GM23338 (cell line): ENCODE results near the gene TBPL1. TPM values are rescaled to one million over a fixed set of nuclear protein-coding genes. Genes with fewer than 3 reads are reported as not detected.

ENCODE experiments used
- ATAC-seq: fragments of 200-7000 bp; cut with Tn5 transposase; 3 replicates; pipeline ENCODE4 v1.9.1; 2020
- DNase-seq: peaks from one replicate; pipeline ENCODE4 v3.0.0-alpha.2; 2015; ENCODE audit warnings: low spot score
- H2AFZ ChIP-seq: fragments of 200-600 bp; sonication (generic); 2 replicates; pipeline ENCODE4 v1.8.0; 2016; ENCODE audit warnings: antibody characterized with exemption, mild to moderate bottlenecking, moderate library complexity
- H3F3A ChIP-seq: fragments of 200-600 bp; sonication (generic); replicated peaks from 2 replicates; pipeline ENCODE4 v1.8.0; 2017; ENCODE audit warnings: antibody characterized with exemption, mixed run types, low read depth
- H3K27ac ChIP-seq: fragments of 200-600 bp; sonication (generic); 2 replicates; pipeline ENCODE4 v1.6.1; 2016; ENCODE audit warnings: low read depth
- H3K27me3 ChIP-seq: fragments of 200-600 bp; sonication (generic); 2 replicates; pipeline ENCODE4 v1.8.0; 2016; ENCODE audit warnings: mild to moderate bottlenecking, mixed run types, moderate library complexity; ENCODE audit not compliant: insufficient read depth
- H3K36me3 ChIP-seq: fragments of 200-600 bp; sonication (generic); 2 replicates; pipeline ENCODE4 v1.8.0; 2016; ENCODE audit warnings: mild to moderate bottlenecking; ENCODE audit not compliant: insufficient read depth
- H3K4me1 ChIP-seq: fragments of 200-600 bp; sonication (generic); 2 replicates; pipeline ENCODE4 v1.8.0; 2016; ENCODE audit warnings: mild to moderate bottlenecking, moderate library complexity; ENCODE audit not compliant: insufficient read depth
- H3K4me2 ChIP-seq: fragments of 200-600 bp; sonication (generic); 2 replicates; pipeline ENCODE4 v1.7.1; 2017; ENCODE audit warnings: mixed run types
- H3K4me3 ChIP-seq: fragments of 200-600 bp; sonication (generic); 2 replicates; pipeline ENCODE4 v1.6.1; 2016; ENCODE audit warnings: mixed run types
- H3K79me2 ChIP-seq: fragments of 200-600 bp; sonication (generic); replicated peaks from 2 replicates; pipeline ENCODE4 v1.8.0; 2017; ENCODE audit warnings: mild to moderate bottlenecking; ENCODE audit not compliant: insufficient read depth
- H3K9me2 ChIP-seq: fragments of 200-600 bp; sonication (generic); 2 replicates; pipeline ENCODE4 v1.8.0; 2017; ENCODE audit not compliant: insufficient read depth
- H4K20me1 ChIP-seq: fragments of 200-600 bp; sonication (generic); replicated peaks from 2 replicates; pipeline ENCODE4 v1.8.0; 2017; ENCODE audit warnings: mild to moderate bottlenecking; ENCODE audit not compliant: insufficient read depth
- H3K27ac Mint-ChIP-seq: 2 replicates; pipeline ENCODE4 v1.8.0; 2020; ENCODE audit warnings: inconsistent platforms, mild to moderate bottlenecking, moderate library complexity, mixed read lengths
- H3K27me3 Mint-ChIP-seq: 3 replicates; pipeline ENCODE4 v1.8.0; 2022; ENCODE audit warnings: low read depth, mild to moderate bottlenecking, moderate library complexity, mixed read lengths, inconsistent platforms; ENCODE audit not compliant: insufficient read depth, poor library complexity
- H3K36me3 Mint-ChIP-seq: 3 replicates; pipeline ENCODE4 v1.8.0; 2021; ENCODE audit warnings: low read depth, mild to moderate bottlenecking, inconsistent platforms, moderate library complexity, mixed read lengths
- H3K4me1 Mint-ChIP-seq: 3 replicates; pipeline ENCODE4 v1.8.0; 2020; ENCODE audit warnings: mild to moderate bottlenecking, inconsistent platforms, mixed read lengths
- H3K4me3 Mint-ChIP-seq: 3 replicates; pipeline ENCODE4 v1.8.0; 2021; ENCODE audit warnings: moderate library complexity, mild to moderate bottlenecking, inconsistent platforms, mixed read lengths
- H3K9me3 Mint-ChIP-seq: 3 replicates; pipeline ENCODE4 v1.8.0; 2020; ENCODE audit warnings: moderate library complexity, mild to moderate bottlenecking, inconsistent platforms, mixed read lengths
- CREB1 ChIP-seq: fragments of 250-450 bp; sonication (Bioruptor Pico); IDR thresholded peaks from 2 replicates; pipeline ENCODE4 v1.5.0; 2020; ENCODE audit warnings: low read depth, mild to moderate bottlenecking, moderate library complexity
- CTCF ChIP-seq, 2 experiments: fragments of 200-600 bp in 1 of 2; sonication (generic) in 1 of 2; conservative IDR thresholded peaks; 2 replicates each; pipeline versions ENCODE4 v1.5.1 to v1.6.1; 2016 to 2017; ENCODE audit warnings: antibody characterized with exemption in 2 of 2, low read depth in 2 of 2, mild to moderate bottlenecking in 2 of 2, moderate library complexity in 1 of 2
- ETS1 ChIP-seq: IDR thresholded peaks from 2 replicates; pipeline ENCODE4 v1.6.1; 2016; ENCODE audit warnings: antibody characterized with exemption
- EZH2 ChIP-seq: fragments of 200-600 bp; sonication (generic); IDR thresholded peaks from one replicate; pipeline ENCODE4 v1.8.0; 2017; ENCODE audit warnings: antibody characterized with exemption, mild to moderate bottlenecking, low read depth; ENCODE audit not compliant: unreplicated experiment
- EZH2phosphoT487 ChIP-seq: fragments of 200-600 bp; sonication (generic); IDR thresholded peaks from one replicate; pipeline ENCODE4 v1.8.1; 2018; ENCODE audit warnings: antibody characterized with exemption; ENCODE audit not compliant: unreplicated experiment
- JUNB ChIP-seq: IDR thresholded peaks from one replicate; pipeline ENCODE4 v1.6.1; 2016; ENCODE audit warnings: antibody characterized with exemption; ENCODE audit not compliant: unreplicated experiment
- NANOG ChIP-seq: IDR thresholded peaks from 2 replicates; pipeline ENCODE4 v1.6.1; 2016; ENCODE audit warnings: antibody characterized with exemption, borderline replicate concordance
- POLR2AphosphoS5 ChIP-seq: IDR thresholded peaks from 2 replicates; pipeline ENCODE4 v1.6.1; 2016; ENCODE audit warnings: antibody characterized with exemption, low read depth
- REST ChIP-seq: IDR thresholded peaks from one replicate; pipeline ENCODE4 v1.6.1; 2018; ENCODE audit warnings: antibody characterized with exemption; ENCODE audit not compliant: unreplicated experiment
- STAT1 ChIP-seq: IDR thresholded peaks from one replicate; pipeline ENCODE4 v1.6.1; 2016; ENCODE audit warnings: antibody characterized with exemption; ENCODE audit not compliant: unreplicated experiment
- ZNF114 ChIP-seq: fragments of 250-450 bp; sonication (Bioruptor Pico); IDR thresholded peaks from 2 replicates; pipeline ENCODE4 v1.5.0; 2020; ENCODE audit warnings: mild to moderate bottlenecking, moderate library complexity
- ZNF331 ChIP-seq: fragments of 250-450 bp; sonication (Bioruptor Pico); IDR thresholded peaks from 2 replicates; pipeline ENCODE4 v1.5.0; 2020; ENCODE audit warnings: low read depth, mild to moderate bottlenecking, moderate library complexity
- ZNF462 ChIP-seq: fragments of 250-450 bp; sonication (Bioruptor Pico); IDR thresholded peaks from 2 replicates; pipeline ENCODE4 v1.5.0; 2020; ENCODE audit warnings: mild to moderate bottlenecking, moderate library complexity
- polyA plus RNA-seq: library from polyadenylated mRNA; unstranded; fragments of >200 nt; fragmentation: Nextera tagmentation; extraction: Ambion mirVana; gene quantifications from 2 replicates; pipeline ENCODE4 v1.2.1, GENCODE V29; 2016
- total RNA-seq: library from RNA; depleted of rRNA; stranded (reverse); fragments of >200 nt; shearing (Covaris generic); gene quantifications from 2 replicates; pipeline ENCODE4 v1.2.3, GENCODE V29; 2014

The TBPL1 gene
- total and polyA plus RNA-seq, 2 experiments from 2014 or later: 72.9 to 139 TPM

- Mint-ChIP-seq H3K27ac (no peak overlapping the region), H3K27me3 (peaks cover 11% of the 10 kb centered on the region), H3K36me3 (peaks cover 14% of the 10 kb centered on the region), H3K4me1 (peaks cover 31% of the 10 kb centered on the region), H3K9me3 (no peaks in the 10 kb centered on the region; the same call in 2 of the 3 replicates), H3K4me3 (no peak overlapping the region)
- Histone ChIP-seq H3K27me3 (no peaks in the 10 kb centered on the region), H4K20me1 (no peaks in the 10 kb centered on the region), H3K36me3 (no peaks in the 10 kb centered on the region), H3K4me3 (no peak overlapping the region), H2AFZ (no peak overlapping the region), H3K4me1 (peaks cover 12% of the 10 kb centered on the region), H3K9me2 (no peaks in the 10 kb centered on the region), H3K4me2 (no peak overlapping the region), H3F3A (no peaks in the 10 kb centered on the region), H3K27ac (no peak overlapping the region), H3K79me2 (no peaks in the 10 kb centered on the region)
- DNase-seq (no peak), ATAC-seq (no peak)
- TF ChIP-seq ZNF114 (CRISPR knock-in tag) (no peak), POLR2AphosphoS5 (no peak), CREB1 (CRISPR knock-in tag) (no peak), NANOG (no peak), STAT1 (no peak), ZNF331 (CRISPR knock-in tag) (no peak), EZH2phosphoT487 (no peak), JUNB (no peak), ETS1 (no peak), REST (no peak), CTCF (conservative IDR thresholded peaks at IDR 0.05; ENCODE audit: low read depth in 2 of 2) (no peak), ZNF462 (CRISPR knock-in tag) (no peak), EZH2 (no peak)
Observed at GRCh38 chr6:134039116-134039515, 86.1 kb downstream of the TBPL1 start.
